MM.1S (cell line): ENCODE data around the gene KHDRBS2.

Source experiments
- EZH2 ChIP-seq: fragments of 300-600 bp; sonication (generic); optimal IDR thresholded peaks from 2 replicates; pipeline ENCODE3; 2017; ENCODE audit warnings: low read depth, mild to moderate bottlenecking, antibody characterized with exemption, low read length, mixed read lengths
- EZH2phosphoT487 ChIP-seq: fragments of 300-600 bp; sonication (generic); IDR thresholded peaks from 2 replicates; pipeline ENCODE4 v1.6.1; 2018; ENCODE audit warnings: antibody characterized with exemption, low read length
- TF ChIP-seq, protein P1 (sequence below): fragments of 300-600 bp; sonication (generic); IDR thresholded peaks from 2 replicates; pipeline ENCODE4 v1.5.1; 2016; ENCODE audit warnings: antibody characterized with exemption, low read length, mixed read lengths

DNA sequence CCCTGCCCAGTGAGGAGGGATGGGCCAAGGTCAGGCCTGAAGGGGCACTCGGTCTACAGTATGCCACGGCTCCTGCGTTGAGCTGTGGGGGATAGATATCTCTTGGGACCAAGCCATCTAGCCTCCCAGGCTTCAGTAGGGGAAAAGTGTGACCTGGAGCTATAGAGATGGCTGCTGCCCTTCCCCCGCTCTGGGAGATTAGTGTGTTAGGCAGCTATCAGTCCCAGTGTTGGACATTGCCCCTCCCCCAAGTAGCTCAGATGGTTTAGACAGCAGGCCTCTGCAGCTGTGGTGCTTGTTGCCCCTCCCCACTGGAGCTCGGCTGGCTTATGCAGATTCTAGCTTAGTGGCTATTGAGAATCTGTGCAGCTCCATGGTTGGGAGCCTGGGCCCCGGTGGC is 56.8 kb downstream of the KHDRBS2 start:
- TF ChIP-seq EZH2 (no peak), EZH2phosphoT487 (no peak)
- TF ChIP-seq, protein P1, sequence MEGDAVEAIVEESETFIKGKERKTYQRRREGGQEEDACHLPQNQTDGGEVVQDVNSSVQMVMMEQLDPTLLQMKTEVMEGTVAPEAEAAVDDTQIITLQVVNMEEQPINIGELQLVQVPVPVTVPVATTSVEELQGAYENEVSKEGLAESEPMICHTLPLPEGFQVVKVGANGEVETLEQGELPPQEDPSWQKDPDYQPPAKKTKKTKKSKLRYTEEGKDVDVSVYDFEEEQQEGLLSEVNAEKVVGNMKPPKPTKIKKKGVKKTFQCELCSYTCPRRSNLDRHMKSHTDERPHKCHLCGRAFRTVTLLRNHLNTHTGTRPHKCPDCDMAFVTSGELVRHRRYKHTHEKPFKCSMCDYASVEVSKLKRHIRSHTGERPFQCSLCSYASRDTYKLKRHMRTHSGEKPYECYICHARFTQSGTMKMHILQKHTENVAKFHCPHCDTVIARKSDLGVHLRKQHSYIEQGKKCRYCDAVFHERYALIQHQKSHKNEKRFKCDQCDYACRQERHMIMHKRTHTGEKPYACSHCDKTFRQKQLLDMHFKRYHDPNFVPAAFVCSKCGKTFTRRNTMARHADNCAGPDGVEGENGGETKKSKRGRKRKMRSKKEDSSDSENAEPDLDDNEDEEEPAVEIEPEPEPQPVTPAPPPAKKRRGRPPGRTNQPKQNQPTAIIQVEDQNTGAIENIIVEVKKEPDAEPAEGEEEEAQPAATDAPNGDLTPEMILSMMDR = no peak
